ENCODE measurements around the gene EVI5L. TPM values are rescaled to one million over a fixed set of nuclear protein-coding genes. Genes with fewer than 3 reads are reported as not detected.

EVI5L gene
- total and polyA plus RNA-seq, 2 donors (not counting 3 experiments of a cell fraction or from before 2014, with no cell fraction given) = 11.9 to 13.5 TPM

- no peaks in the 10 kb centered on the region for H3K9me1 ChIP-seq (replicated peaks; ENCODE audit: control insufficient read depth, extremely low read depth, insufficient read depth, low read length)
- H3K4me3 ChIP-seq (replicated peaks in 1 of 3; ENCODE audit: insufficient read depth in 1 of 3, low read depth in 1 of 3, low read length in 3 of 3) = no peak overlapping the region
- H3K9ac ChIP-seq (replicated peaks; ENCODE audit: extremely low read depth, insufficient read depth, low read length) = no peak overlapping the region
- ChIA-PET CTCF (interaction anchor here (0.9 to 1.8 kb wide), 4 partner anchors 9 to 139 kb away, joined by 3 to 5 read pairs (median 4); partner anchors contain the start of gene TRAPPC5), POLR2A (no interaction called here)
- no peak overlapping the region for H3K27ac ChIP-seq (ENCODE audit: insufficient read depth, low read depth, low read length)
- H4K20me1 ChIP-seq (replicated peaks; ENCODE audit: control insufficient read depth, extremely low read depth, insufficient read depth, low read length) = no peaks in the 10 kb centered on the region
- intact Hi-C loops (cut with micrococcal nuclease) = no loop called here
- dilution Hi-C loops (cut with MboI; ENCODE audit: extremely low pct_ligation_motif_present, low sequenced_read_pairs) = no loop called here
- no peaks in the 10 kb centered on the region for H3K79me2 ChIP-seq (ENCODE audit: control insufficient read depth, insufficient read depth, low read length)
- H2AFZ ChIP-seq (ENCODE audit: low read depth, low read length) = no peak overlapping the region
- TF ChIP-seq POLR2A (IDR thresholded peaks at IDR 0.05; ENCODE audit: low read depth, low read length) = no peak
- no peak for TF ChIP-seq EZH2 (IDR thresholded peaks at IDR 0.05; ENCODE audit: borderline replicate concordance, low read depth, low read length, severe bottlenecking)
- TF ChIP-seq CTCF (IDR thresholded peaks at IDR 0.05; ENCODE audit: extremely low read depth in 1 of 2, insufficient read depth in 1 of 2, low read depth in 1 of 2, low read length in 2 of 2) = no peak
- TF ChIP-seq GATA2 (IDR thresholded peaks at IDR 0.05; ENCODE audit: insufficient read depth, insufficient read length, low read depth, low read length) = no peak
- TF ChIP-seq FOS (IDR thresholded peaks at IDR 0.05; ENCODE audit: borderline replicate concordance, insufficient read depth, low read length) = no peak
- TF ChIP-seq JUN (IDR thresholded peaks at IDR 0.05; ENCODE audit: borderline replicate concordance, insufficient read depth, insufficient read length, low read depth) = no peak
- TF ChIP-seq POLR2AphosphoS5 (IDR thresholded peaks at IDR 0.05; ENCODE audit: insufficient read depth, low read depth, low read length) = no peak
- TF ChIP-seq, protein P1, sequence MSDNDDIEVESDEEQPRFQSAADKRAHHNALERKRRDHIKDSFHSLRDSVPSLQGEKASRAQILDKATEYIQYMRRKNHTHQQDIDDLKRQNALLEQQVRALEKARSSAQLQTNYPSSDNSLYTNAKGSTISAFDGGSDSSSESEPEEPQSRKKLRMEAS (IDR thresholded peaks at IDR 0.05; ENCODE audit: insufficient read depth, insufficient read length) = no peak
- no peaks in the 10 kb centered on the region for H3K27me3 ChIP-seq (ENCODE audit: control insufficient read depth in 2 of 2, insufficient read depth in 2 of 2, low read length in 2 of 2)
- no TSS peak for BruUV-seq (replicated peaks)
- no peak for FAIRE-seq
- no peaks in the 10 kb centered on the region for H3K4me1 ChIP-seq (ENCODE audit: control insufficient read depth, extremely low read depth, insufficient read depth, low read length)
- H3K4me2 ChIP-seq (ENCODE audit: insufficient read depth, low read length) = no peak overlapping the region
- H3K36me3 ChIP-seq (ENCODE audit: control insufficient read depth in 2 of 2, extremely low read depth in 1 of 2, insufficient read depth in 2 of 2, low read length in 2 of 2) = no peaks in the 10 kb centered on the region
- no peaks in the 10 kb centered on the region for H3K9me3 ChIP-seq (replicated peaks; ENCODE audit: control insufficient read depth, insufficient read depth, low read length)
- DNase-seq (ENCODE audit: low read depth, low spot score) = no peak
These were observed 10.7 kb upstream of the EVI5L start for GRCh38 chr19:7819337-7819736.

All from endothelial cell of umbilical vein (primary cell).